DMS 273 (cell line): Measurements from ENCODE around the gene SELENOP.
"Not testable (repeated sequence)": the region's sequence is repeated elsewhere in the genome, so short reads cannot be mapped to it uniquely, and the experiment has no call there.

Experiments
- DNase-seq: peaks from one replicate; lab custom pipeline; 2025; ENCODE audit not compliant: unreplicated experiment; lab: John Stamatoyannopoulos, UW

SELENOP gene, protein sequence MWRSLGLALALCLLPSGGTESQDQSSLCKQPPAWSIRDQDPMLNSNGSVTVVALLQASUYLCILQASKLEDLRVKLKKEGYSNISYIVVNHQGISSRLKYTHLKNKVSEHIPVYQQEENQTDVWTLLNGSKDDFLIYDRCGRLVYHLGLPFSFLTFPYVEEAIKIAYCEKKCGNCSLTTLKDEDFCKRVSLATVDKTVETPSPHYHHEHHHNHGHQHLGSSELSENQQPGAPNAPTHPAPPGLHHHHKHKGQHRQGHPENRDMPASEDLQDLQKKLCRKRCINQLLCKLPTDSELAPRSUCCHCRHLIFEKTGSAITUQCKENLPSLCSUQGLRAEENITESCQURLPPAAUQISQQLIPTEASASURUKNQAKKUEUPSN

DNA sequence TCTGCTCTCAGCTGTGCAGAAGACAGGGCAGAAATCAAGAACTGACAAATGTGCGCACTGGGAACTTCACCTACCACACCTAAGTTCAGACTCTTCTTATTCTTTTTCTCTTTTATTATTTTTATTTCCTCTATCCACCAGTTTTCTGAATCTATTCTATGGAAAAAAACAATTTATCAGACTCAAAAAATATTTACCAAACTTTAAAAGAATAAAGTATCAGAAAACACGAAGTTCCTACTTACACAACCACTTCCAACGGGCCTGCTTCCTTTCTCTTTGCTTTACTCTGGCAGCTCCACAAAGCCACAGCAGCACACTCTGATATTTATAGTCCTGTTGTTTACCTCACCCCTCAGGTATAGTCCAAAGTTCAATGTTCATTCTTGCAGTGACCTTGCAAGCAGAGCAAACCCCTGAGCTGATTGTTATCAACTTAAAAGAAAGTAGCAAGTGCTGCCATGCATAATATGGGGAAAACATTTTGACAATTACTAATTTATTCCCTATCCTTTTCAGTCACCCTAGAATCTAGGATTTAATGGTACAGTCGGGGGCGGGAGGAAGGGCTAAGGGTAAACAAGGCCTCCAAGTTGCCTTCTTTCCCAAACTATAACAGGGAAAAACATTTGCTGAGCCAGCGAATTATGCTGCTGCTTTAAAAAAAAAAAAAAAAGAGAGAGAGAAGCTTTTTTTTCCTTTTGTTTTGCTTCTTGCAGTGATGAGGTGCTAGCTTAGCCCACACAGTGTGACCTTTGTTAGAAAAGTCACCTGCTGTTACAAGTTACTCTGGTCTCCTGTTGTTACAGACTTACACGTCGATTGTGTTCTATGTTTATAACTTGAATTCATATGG is at the start of gene SELENOP:
TSS of gene SELENOP (minus strand) at position 302 of the 856 bp plus-strand sequence. CDS start 3,539 bp downstream, outside the sequence.
- DNase-seq, result no peak

DNA sequence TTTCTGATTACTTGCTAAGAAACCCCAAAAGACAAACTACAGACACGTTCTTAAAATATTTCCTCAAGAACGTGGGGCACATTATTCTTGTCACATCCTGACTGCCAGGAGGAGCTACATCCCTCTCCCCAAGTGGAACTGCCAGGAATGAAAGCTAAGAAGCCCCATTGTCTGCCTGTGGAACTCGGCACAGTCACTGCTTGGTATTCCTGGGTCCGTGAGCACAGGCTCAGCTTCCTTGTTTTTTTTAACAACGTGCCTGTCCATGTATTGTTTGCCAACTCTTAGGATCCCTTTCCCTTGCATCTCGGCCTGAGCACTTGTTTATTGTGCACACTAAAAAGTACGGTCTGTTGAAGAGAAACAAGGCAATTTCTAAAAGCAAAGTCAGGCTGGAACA is 47.0 kb upstream of the SELENOP start:
- DNase-seq, result no peak

DNA sequence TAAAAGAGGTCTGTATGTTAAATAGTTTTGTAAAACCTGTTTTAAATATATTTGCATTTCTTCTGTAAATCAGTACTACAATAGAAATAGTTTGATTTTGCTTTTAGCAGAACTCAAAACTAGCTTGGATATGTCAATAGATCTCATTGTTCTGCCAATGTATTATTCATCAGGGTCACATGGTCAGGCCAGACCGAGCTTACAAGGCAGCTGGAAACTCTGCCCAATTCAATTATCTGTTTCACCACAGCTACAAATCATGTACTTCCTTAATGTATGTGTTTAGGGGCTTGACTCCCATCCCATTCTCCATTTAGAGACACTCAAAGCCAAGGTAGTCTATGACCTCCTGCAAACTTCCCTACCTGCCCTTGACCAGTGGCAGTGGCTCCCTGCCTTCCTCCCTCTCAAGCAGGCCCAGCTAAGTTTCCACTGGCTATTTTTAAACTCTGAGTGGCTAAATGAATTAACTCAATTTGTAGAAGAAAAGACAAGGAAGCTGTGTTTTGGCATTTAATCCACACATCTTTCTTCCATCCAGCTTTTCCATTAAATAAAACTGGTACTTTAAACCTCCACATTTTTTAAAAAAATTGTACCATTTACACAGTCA is 46.4 kb upstream of the SELENOP start:
- DNase-seq, result no peak

DNA sequence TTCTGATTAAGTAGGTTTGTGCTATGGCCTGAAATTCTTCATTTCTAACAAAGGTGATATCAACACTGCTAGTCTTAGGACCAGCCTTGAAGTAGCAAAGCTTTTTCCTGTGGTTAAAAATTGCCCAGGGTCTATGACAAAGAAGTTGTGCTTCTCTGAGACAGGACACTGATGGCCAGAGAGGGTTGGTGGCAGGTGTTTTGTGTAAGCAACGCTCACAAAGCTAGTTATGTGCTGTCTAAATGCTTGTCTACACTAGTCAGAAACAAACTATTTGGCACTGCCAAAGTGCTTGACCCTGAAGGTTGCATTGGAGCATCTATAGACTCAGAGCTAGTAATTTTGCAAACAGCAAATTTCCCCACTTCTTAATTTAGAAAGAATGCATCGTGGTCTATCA is 44.1 kb upstream of the SELENOP start:
- DNase-seq, result no peak

DNA sequence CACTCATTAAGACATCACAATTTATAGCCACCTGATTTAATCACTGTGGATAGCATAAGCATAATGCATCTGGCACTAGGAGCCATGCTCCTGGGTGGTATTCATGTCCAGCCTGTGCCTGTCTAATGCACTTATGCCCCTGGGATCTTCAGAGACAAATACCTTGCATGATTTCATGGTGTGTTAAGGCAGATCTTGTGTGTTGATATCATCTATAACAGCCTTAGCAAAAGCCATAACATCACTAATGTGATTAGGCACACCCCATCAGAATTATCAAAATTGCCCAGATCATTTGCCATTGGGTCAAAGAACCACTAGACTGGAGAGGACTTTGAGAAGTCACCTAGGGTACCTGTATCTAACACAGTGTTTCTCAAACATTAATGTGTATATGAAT is 43.7 kb upstream of the SELENOP start:
- DNase-seq, result no peak

DNA sequence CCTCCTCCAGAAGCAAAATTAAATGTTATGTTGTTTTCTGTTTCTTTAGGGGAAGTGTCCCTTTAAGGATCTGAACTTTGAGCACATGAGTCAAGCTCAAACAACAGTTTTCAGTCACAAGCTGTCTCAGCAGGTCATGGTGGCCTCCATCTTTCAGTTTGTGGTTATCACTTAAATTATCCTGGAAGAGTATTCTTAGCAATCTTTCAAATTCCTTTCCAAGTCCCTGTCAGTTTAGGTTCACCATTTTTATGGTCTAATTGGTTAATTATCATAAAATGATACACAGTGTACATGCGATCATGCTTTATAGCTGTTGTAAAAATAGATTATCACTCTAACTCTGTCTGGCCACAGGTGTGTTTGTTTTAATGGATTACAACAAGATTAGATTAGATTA is 43.1 kb upstream of the SELENOP start:
- DNase-seq, result no peak

DNA sequence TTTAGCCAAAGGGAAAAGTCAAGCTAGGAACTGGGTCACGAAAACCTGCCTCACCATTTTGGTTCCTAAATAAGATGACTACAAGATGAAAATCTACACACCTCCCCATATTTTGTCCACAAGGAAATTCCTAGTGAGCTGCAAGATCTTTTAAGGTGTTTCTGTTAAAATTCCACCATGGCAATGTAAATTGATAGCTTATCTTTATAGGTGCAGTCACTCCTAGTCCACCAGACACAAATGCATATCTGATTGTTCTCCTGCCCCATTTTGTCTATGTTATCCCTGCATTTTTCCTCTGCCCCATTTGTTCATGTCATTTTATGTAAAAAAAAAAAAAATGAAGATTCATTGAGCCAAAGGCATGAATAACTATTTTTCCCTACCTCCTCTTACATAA is 41.1 kb upstream of the SELENOP start:
- no peak for DNase-seq

DNA sequence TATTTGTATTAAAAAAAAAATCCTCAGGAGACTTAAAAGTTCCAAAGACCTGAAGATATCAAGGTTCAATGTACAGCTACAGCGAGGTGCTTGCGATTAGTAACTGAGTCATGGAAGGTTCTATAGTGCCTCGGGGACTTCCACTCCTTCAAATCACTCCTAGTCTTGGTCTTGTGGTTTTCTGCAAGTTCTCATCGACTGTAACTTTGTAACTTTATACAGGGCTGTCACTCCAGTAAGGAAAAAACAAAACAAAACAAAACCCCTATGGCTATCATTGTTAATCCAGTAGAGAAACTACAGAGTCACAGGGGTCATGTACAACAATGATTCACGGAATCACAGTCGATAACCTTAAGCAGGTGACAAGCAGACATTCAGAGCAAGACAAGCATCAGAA is 39.8 kb upstream of the SELENOP start:
- DNase-seq, result no peak

DNA sequence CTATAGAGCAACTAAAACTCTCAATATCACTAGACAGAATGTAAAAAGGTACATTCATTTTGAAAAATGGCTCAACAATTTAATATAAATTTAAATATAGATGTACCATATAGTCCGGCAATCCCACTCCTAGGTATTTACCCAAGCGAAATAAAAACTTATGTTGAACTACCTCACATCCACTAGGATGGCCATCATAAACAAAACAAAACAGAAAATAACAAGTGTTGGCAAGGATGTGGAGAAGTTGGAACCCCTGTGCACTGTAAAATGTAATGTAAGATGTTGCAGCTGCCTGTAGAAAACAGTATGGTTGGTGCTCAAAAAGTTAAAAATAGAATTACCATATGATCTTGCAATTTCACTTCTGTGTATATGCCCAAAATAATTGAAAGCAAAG is 36.9 kb upstream of the SELENOP start:
- DNase-seq, result no peak

DNA sequence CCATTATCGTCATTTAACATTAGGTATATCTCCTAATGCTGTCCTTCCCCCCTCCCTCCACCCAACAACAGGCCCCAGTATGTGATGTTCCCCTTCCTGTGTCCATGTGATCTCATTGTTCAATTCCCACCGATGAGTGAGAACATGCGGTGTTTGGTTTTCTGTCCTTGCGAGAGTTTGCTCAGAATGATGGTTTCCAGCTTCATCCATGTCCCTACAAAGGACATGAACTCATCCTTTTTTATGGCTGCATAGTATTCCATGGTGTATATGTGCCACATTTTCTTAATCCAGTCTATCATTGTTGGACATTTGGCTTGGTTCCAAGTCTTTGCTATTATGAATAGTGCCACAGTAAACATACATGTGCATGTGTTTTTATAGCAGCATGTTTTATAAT is 32.7 kb upstream of the SELENOP start:
- DNase-seq, result not testable (repeated sequence)

DNA sequence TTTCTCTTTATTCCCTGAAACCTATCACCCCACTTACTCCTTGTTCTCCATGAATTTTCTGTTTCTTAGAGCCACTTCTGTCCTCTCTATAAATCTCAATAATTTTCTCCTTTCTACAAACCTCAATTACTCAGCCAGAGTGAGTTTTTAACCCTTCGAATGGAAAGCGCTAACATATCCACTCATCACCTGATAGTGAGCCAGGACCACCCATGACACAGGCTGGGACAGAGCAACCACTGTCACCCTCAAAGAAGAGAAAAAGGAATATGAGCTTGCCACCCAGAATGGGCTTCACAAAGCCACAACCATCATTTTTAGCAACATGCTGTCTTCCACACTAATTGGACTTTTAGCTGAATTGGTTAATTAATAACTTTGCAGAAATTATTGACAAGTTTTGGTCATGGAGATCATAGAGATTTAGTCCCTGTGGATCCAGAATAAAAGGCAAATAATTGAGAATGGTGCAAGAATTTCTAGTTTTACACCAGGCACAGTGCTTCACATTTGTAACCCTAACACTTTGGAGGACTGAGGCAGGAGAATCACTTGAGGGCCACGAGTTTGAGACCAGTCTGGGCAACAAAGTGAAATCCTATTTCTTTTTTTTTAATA is 32.1 kb upstream of the SELENOP start:
- no peak for DNase-seq

DNA sequence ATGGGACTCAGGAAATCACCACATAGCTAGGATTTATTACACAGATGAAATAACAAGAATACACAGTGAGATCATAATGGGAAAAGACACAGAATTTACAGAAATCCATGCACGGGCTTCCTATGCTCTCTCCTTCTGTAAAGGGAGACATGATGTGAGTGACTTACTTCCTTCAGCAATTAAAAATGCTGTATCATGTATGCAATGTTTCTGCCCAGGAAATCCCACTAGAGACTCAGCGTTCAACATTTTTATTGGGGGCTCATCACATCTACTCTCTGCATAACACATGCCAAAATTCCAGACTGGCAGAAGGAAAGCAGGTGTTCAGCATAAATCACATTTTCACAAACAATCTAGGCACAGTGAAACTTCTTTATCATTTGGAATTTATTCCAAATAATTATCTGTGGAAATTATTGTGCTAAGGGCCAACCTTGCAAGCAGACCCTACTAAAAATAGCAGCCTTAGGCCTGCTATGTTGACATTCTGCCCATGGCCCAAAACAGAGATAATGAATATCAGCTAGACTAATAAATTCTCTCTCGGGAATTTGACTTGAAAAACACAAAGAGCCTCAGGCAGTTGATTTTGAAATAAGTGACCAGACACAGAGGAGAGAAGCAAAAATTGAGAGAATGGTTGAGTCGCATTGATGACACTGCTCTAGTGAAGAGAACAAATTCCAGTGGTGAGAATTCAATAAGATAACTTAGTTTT is 31.4 kb upstream of the SELENOP start:
- no peak for DNase-seq

DNA sequence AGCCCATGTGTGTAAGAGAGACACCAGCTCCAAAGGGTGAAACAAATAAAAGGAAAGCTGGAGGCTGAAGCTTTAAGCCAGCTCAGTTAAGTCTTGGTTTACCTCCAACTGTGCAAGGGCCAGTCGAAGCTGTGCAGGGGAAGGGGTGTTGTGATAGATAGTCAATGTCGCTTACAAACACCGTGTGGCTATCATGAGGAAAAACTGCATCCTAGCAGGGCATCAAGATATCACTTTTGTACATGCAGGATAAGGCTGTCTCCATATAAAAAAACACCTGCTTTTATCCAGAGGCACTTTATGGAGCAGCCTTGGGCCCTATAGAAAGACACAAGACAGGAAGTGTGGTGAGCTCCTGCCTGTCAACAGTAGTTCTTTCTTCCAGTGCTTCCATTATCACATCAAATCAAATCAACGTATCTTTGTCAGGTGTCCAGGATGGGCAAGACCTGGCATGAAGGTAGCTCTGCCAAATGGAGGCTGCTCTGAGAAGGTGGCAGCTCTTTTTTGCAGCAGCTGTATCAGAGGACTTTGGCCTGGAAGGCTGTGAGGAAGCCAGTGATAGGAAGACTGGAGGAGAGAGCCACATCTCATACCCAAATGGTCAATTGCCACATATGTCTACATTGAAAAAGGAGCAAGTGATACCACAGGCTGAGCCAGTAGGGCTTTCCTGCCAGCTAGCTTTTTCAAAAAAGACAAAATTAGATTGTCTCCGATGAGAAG is 29.3 kb upstream of the SELENOP start:
- DNase-seq, result no peak

DNA sequence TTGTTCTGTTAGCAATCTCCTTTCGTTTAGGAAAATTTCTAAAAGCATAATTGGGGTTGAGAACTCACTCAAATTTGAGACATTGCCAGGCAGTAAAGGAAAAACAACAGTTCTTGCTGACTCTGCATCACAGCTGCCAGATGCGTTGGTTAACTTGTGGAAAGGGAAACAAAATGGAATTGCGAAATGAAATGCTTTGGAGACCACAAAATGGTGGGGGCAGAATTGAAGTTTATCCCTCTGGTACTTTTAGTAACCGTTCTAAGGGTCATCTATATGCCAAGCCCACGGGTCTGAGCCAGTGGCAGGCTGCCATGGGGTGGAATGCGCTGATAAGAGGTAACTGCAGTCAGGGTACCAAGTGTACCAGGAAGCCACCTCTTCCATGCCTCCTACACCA is 28.6 kb upstream of the SELENOP start:
- no peak for DNase-seq

DNA sequence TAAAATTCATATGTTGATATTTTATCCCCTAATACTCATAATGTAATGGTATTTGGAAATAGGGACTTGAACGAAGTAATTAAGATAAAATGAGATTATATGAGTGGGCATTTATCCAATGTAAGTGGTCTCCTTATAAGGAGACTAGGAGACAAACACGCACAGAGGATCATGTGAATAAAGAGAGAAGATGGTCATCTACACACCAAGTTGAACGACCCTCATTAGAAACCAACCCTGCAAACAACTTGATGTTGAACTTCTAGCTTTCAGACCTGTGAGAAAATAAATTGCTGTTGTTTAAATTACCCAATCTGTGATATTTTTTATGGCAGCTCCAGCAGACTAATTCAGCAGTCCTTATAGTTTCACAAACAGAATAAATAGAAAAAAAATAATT is 27.5 kb upstream of the SELENOP start:
- no peak for DNase-seq

DNA sequence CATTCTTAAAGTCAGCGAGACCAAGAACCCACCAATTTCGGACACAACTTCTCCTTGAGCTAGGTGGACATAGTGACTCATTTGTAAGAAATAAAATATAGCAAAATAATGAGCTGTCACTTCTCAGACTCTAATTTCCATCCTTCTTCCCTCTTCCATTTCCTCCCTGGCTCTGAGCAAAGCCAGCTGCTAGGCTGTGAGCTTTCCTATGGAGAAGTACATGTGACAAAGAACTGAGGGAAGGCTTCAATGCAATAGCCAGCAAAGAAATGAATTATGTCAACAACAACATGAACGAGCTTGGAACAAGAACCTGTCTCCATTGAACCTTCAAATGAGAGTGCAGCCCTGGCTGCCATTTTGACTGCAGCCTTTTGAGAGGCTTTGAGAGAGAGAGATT is 25.9 kb upstream of the SELENOP start:
- DNase-seq, result no peak

DNA sequence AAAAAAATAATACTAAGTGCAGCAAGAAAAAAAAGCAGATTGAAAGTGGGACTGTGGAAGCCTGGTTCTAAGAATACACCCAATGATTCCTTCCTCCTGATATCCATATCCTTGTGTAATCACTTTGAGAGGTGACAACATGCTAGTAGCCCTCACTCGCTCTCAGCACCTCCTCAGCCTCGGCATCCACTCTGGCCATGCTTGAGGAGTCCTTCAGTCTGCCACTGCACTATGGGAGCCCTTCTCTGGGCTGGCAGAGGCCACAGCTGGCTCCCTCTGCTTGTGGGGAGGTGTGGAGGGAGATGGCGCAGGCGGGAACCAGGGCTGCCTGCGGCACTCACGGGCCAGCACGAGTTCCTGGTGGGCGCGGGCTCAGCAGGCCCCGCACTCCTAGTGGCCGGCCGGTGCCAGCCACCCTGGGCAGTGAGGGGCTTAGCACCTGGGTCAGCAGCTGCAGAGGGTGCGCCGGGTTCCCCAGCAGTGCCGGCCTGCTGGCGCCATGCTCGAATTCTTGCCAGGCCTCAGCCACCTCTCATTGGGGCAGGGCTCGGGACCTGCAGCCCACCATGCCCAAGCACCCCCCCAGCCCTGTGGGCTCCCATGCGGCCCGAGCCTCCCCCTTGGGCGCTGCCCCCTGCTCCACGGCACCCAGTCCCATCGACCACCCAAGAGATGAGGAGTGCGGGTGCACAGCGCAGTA is 24.5 kb upstream of the SELENOP start:
- no peak for DNase-seq

DNA sequence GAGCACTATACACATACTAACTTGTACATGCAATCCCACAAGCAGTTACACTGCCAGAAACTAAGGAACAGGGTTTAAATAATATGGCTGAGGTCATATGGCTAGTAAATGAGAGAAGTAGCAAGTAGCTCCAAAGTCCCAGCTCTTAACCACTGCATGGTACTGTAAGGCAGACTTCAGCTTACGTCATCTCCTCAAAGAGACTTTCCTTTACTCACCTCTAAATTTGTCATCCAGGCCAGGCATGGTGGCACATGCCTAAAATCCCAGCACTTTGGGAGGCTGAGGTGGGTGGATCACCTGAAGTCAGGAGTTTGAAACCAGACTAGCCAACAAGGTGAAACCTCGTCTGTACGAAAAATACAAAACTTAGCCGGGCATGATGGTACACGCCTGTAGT is 20.4 kb upstream of the SELENOP start:
- DNase-seq, result no peak

DNA sequence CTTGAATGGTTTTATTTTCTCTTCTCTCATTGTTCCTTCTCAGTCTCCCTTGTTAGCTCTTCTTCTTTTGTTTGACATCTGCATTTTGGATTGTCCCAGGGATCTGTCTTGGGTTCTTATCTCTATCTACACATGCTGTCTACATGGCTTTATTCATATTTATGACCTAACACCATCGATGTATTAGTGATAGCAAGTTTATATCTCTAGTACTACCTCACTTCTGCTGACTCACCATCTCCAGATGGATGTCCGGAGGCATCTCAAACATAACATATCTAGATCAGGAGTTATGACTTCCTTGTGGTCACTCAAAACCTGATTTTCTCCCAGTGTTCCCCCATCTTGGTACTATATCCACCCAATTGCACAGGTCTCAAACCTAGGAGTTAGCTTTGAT is 19.2 kb upstream of the SELENOP start:
- no peak for DNase-seq

DNA sequence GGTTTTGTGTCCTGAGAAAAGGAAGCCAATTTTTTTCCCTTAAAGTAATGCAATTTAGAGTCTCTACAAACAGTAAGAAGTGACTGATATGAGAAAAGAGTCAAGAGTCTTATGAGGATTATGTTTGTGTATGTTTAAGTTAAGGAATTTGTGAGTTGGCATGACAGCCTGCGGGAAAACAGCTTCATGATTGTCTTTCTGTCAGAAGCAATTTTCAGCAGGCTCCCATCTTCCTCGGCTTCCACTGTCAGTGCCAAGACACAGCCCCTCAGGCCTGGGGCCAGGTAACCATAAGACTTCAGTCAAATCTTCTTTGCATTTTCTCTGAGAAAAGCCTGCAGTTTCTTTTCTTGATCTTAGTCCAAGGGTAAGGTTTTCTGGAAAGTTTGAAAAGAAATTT is 17.0 kb upstream of the SELENOP start:
- DNase-seq, result no peak
